Fibroblast of skin of back (primary cell): Measurements from ENCODE around the gene GCNT3.
A peak's percentile ranks its signal among the peaks of the same experiment; 100 is the strongest.
"Not testable (repeated sequence)": the region's sequence is repeated elsewhere in the genome, so short reads cannot be mapped to it uniquely, and the experiment has no call there.

ENCODE experiments used
- DNase-seq: peaks from one replicate; pipeline ENCODE4 v3.0.0-alpha.2; 2013

The GCNT3 gene

GRCh38 chr15:59618406-59618805 is 6.8 kb downstream of the GCNT3 start:
- no peak for DNase-seq

DNA sequence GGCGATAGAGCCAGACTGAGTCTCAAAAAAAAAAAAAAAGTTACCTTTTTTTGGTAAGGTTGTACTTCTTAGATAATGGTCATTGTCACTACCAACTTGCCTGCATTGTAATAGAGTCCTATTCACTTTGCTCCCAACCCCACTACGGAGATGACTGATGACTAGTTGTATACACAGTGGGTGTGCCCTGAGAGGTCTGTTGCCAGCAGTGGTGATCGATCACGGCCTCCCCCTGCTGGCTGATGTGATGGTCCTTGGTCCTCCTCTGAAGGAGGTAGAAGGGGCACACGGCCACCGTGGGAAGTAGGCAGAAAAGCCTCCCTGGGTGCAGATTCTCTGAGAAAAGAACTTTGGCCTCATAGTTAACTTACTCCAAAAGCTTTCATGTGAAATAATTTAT is 10.7 kb downstream of the GCNT3 start:
- peak; percentile 58 for DNase-seq

DNA sequence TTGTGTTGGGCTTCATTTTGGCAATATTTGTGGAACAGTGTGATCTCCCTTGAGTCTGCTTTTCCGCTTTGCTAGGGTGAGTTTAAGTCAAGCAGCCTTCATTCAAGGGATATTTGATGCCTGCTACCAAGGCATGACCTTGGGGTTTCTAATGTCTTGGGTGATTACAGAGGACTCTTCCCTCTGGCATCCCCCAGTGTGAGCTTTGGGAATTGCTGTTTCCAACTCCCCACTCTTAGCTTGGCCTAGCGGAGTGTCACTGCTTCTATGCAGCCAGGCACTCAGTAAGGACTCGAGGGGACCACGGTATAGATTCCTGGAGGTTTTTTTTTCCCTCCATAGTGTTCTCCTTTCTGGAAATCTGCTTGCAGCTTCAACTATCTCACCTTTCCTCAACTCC is 21.1 kb downstream of the GCNT3 start:
- DNase-seq: no peak

- DNase-seq: no peak
These were observed 24.6 kb downstream of the GCNT3 start for GRCh38 chr15:59636184-59636583.

DNA sequence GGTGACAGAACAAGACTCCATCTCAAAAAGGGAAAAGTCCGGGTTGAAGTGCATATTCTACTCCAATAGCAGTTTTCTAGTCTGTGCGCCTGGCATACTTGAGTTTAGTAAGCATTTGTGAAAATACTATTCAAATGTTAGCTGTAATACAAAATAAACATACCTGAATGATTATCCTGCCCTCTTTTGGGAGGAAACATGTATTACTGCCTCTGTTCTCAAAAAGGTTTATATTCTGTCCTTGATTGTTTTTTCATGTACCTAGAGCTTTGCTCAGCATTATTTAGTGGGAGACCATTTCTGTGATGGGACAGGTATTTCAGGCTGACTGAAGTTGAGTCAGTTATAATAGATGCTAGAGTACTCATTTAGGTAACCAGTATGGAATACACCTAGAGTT is 25.9 kb downstream of the GCNT3 start:
- not testable (repeated sequence) for DNase-seq

DNA sequence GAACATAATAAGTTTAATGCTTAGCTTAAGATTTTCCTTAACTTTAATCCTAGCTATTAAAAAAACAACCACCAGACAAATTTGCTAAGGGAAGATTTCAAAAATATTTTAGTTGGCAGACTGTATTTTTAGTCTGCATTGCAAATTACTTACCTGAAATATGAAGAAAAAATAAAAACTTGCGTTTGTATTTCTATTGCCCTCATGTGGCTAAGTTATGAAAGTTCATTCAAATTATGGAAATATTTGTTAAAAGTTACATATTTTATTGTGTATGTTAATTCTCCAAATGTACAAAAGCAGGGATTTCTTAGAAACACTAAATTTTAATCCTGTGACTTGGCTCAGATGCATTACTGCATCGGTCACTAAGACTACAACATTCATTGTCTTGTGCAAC is 30.8 kb downstream of the GCNT3 start:
- DNase-seq: no peak

GRCh38 chr15:59644756-59645155 is 33.2 kb downstream of the GCNT3 start:
- no peak for DNase-seq

- DNase-seq: not testable (repeated sequence)
These were observed 34.2 kb downstream of the GCNT3 start for GRCh38 chr15:59645812-59646211.

- no peak for DNase-seq
These were observed 34.7 kb downstream of the GCNT3 start for GRCh38 chr15:59646277-59646676.

DNA sequence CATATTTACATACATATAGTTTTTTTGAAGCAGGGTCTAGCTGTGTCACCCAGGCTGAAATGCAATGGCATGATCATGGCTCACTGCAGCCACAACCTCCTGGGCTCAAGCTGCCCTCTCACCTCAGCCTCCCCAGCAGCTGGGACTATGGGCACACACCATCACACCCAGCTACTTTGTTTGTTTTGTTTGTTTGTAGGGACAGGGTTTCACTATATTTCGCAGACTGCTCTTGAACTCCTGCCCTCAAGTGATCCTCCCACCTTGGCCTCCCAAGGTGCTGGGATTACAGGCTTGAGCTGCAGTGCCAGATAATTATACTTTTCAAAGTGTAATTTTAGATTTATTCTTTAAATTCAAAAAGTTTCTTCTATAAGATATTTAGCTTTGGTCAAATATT is 35.5 kb downstream of the GCNT3 start:
- DNase-seq: no peak

DNA sequence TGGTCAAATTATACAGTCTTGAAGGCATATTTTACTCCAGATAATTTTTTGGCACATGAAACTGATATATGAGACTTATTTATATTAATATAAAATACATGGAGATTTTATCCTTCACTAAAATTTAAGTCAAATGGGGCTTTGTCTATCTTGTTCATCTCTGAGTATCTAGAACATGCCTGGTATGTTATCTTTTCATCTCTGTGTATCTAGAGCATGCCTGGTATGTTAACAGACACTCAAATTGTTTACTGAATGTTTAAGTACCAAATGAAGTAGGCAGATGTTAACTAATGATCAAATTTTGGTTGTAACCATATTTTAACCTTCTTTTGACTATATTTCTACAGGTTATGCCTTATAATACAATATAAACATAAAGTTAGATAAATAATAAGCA is 38.0 kb downstream of the GCNT3 start:
- no peak for DNase-seq

- no peak for DNase-seq
These were observed 42.5 kb downstream of the GCNT3 start for GRCh38 chr15:59654046-59654445.

DNA sequence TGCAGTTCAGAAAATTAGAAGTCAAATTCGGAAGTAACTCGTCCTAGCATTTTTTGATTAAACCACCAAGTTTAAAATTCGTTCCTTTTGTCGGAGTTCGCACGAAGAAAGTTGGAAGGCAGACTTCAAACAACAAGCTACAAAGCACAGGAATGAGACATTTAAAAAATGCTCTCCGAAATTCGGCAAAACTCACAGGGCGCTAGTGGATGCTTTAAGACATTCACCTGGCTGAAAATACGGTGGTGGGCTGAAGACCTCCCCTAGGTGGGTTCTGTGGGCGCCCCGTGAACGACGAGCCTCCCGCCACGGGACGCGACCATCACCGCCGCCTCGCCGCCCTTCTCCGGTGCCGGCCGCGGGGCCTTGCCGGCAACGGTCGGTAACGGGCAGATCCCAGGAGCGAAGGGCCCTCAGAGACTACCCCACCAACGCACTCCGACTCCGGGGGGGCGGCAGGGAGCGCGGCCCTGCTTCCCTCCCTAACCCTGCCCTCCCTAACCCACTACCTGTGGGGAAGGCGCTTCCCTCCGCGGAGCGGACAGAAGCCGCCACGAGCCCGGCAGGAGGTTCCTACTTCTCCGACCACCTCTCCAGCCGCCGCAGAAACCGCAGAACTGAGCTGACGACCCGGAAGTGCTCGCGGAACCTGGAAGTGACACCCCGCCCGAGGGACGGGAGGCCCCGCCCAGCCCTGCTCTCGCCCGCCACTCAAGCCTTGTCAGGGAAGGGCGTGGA is 45.5 kb downstream of the GCNT3 start, which contains the start of gene GTF2A2:
Gene GTF2A2 (minus strand): TSS at position 619 of the 738 bp plus-strand sequence. CDS start 5,238 bp downstream, outside the sequence.
- DNase-seq: peak; percentile 93

DNA sequence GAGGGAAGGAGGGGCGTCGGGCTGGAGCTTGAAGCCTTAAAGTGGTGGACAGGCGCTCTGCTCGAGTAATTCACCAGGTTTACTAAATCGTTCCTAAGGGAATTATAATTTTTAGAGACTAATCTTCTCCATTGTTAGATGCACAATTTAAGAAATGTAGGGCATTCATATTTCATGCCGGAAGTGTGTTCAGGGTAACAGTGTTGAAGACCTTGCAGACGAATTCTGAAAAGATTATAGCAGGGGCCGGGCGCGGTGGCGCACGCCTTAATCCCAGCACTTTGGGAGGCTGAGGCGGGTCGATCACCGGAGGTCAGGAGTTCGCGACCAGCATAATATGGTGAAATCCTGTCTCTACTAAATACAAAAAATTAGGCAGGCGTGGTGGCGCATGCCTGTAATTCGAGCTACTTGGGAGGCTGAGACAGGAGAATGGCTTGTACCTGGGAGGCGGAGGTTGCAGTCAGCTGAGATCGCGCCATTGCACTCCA is 46.1 kb downstream of the GCNT3 start:
- no peak for DNase-seq

- no peak for DNase-seq
These were observed 47.8 kb downstream of the GCNT3 start for GRCh38 chr15:59659366-59659765.

DNA sequence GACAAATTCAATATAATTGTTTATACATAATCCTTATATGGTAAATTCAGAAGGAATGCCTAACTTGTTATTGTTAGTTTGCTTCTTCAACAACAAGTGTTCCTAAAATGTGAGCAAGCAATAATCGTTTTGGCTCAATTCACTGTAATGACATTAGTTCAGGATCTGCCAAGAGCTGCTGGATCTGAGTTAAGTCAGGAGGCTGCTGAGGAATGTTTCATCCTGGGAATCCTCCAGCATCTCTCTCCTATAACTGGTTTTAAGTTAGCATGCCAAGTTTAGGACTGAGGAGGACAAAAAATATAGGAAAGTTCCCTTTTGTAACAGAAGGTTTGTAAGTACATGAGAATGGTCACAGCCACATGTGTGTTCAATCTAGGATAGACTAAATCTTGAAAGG is 50.7 kb downstream of the GCNT3 start:
- no peak for DNase-seq

GRCh38 chr15:59668556-59668955 is 57.0 kb downstream of the GCNT3 start:
- DNase-seq: no peak
